ENCODE data around the gene EPB41L3. TPM values are rescaled to one million over a fixed set of nuclear protein-coding genes. Genes with fewer than 3 reads are reported as not detected.

EPB41L3 gene
- total RNA-seq, 2 donors from 2014 or later, result 37.4 to 77.2 TPM

GRCh38 chr18:5469340-5469739 lies 74.5 kb downstream of the EPB41L3 start:
- no peak overlapping the region for H3K27ac ChIP-seq
- ATAC-seq (ENCODE audit: insufficient number of reproducible peaks, low FRiP score, low read depth), result no peak
- TF ChIP-seq CTCF (IDR thresholded peaks at IDR 0.05), result no peak
- no peak overlapping the region for H3K4me3 ChIP-seq
- no peaks in the 10 kb centered on the region for H3K9me3 ChIP-seq
- H3K27me3 ChIP-seq (replicated peaks; ENCODE audit: insufficient read depth), result no peaks in the 10 kb centered on the region
- H3K36me3 ChIP-seq, result no peaks in the 10 kb centered on the region
- no peaks in the 10 kb centered on the region for H3K4me1 ChIP-seq (ENCODE audit: control insufficient read depth in 1 of 2, low read depth in 2 of 2)
- no peak for DNase-seq (ENCODE audit: low spot score)

GRCh38 chr18:5468394-5468793 lies 75.4 kb downstream of the EPB41L3 start:
- H3K27me3 ChIP-seq (replicated peaks; ENCODE audit: insufficient read depth), result no peaks in the 10 kb centered on the region
- no peaks in the 10 kb centered on the region for H3K9me3 ChIP-seq
- DNase-seq (ENCODE audit: low spot score), result no peak
- no peak for TF ChIP-seq CTCF (IDR thresholded peaks at IDR 0.05)
- H3K4me3 ChIP-seq, result no peak overlapping the region
- no peak overlapping the region for H3K27ac ChIP-seq
- H3K4me1 ChIP-seq (ENCODE audit: control insufficient read depth in 1 of 2, low read depth in 2 of 2), result no peaks in the 10 kb centered on the region
- ATAC-seq (ENCODE audit: insufficient number of reproducible peaks, low FRiP score, low read depth), result no peak
- no peaks in the 10 kb centered on the region for H3K36me3 ChIP-seq

- ATAC-seq (ENCODE audit: insufficient number of reproducible peaks, low FRiP score, low read depth) (no peak), DNase-seq (ENCODE audit: low spot score) (no peak)
- H3K27me3 ChIP-seq (replicated peaks; ENCODE audit: insufficient read depth), result no peaks in the 10 kb centered on the region
- no peaks in the 10 kb centered on the region for H3K9me3 ChIP-seq
- H3K27ac ChIP-seq, result no peak overlapping the region
- H3K36me3 ChIP-seq, result no peaks in the 10 kb centered on the region
- TF ChIP-seq CTCF (IDR thresholded peaks at IDR 0.05), result no peak
- H3K4me1 ChIP-seq (ENCODE audit: control insufficient read depth in 1 of 2, low read depth in 2 of 2), result no peaks in the 10 kb centered on the region
- H3K4me3 ChIP-seq, result no peak overlapping the region
Observed at GRCh38 chr18:5467671-5468070, 76.1 kb downstream of the EPB41L3 start.

GRCh38 chr18:5466256-5466655 lies 77.5 kb downstream of the EPB41L3 start:
- DNase-seq (ENCODE audit: low spot score) (no peak), ATAC-seq (ENCODE audit: insufficient number of reproducible peaks, low FRiP score, low read depth) (no peak)
- Histone ChIP-seq H3K4me3 (no peak overlapping the region), H3K27me3 (replicated peaks; ENCODE audit: insufficient read depth) (no peaks in the 10 kb centered on the region), H3K4me1 (ENCODE audit: control insufficient read depth in 1 of 2, low read depth in 2 of 2) (no peaks in the 10 kb centered on the region), H3K27ac (no peak overlapping the region), H3K9me3 (no peaks in the 10 kb centered on the region), H3K36me3 (no peaks in the 10 kb centered on the region)
- no peak for TF ChIP-seq CTCF (IDR thresholded peaks at IDR 0.05)

- ATAC-seq (ENCODE audit: insufficient number of reproducible peaks, low FRiP score, low read depth) (no peak), DNase-seq (ENCODE audit: low spot score) (no peak)
- Histone ChIP-seq H3K27ac (no peak overlapping the region), H3K4me1 (ENCODE audit: control insufficient read depth in 1 of 2, low read depth in 2 of 2) (no peaks in the 10 kb centered on the region), H3K4me3 (no peak overlapping the region), H3K27me3 (replicated peaks; ENCODE audit: insufficient read depth) (no peaks in the 10 kb centered on the region), H3K9me3 (no peaks in the 10 kb centered on the region), H3K36me3 (no peaks in the 10 kb centered on the region)
- no peak for TF ChIP-seq CTCF (IDR thresholded peaks at IDR 0.05)
Observed at GRCh38 chr18:5464251-5464650, 79.5 kb downstream of the EPB41L3 start.

All from thoracic aorta (tissue), 2 donors.